Chondrocyte (in vitro differentiated cells): ENCODE measurements around the gene PRKD2. TPM values are rescaled to one million over a fixed set of nuclear protein-coding genes. Genes with fewer than 3 reads are reported as not detected.

Source experiments
- DNase-seq: peaks from one replicate; pipeline ENCODE4 v3.0.0; 2021; ENCODE audit warnings: mixed read lengths, low spot score
- H3K27ac Mint-ChIP-seq: one replicate; pipeline ENCODE4 v1.8.0; 2021; ENCODE audit warnings: mild to moderate bottlenecking, moderate library complexity, mixed read lengths; ENCODE audit not compliant: unreplicated experiment
- H3K27me3 Mint-ChIP-seq: 2 replicates; pipeline ENCODE4 v1.8.0; 2021; ENCODE audit warnings: low read depth, mixed read lengths
- H3K36me3 Mint-ChIP-seq: 2 replicates; pipeline ENCODE4 v1.8.0; 2021; ENCODE audit warnings: low read depth, mixed read lengths
- H3K4me1 Mint-ChIP-seq: 2 replicates; pipeline ENCODE4 v1.8.0; 2021; ENCODE audit warnings: low read depth, mild to moderate bottlenecking, mixed read lengths
- H3K4me3 Mint-ChIP-seq: one replicate; pipeline ENCODE4 v1.8.0; 2021; ENCODE audit warnings: mild to moderate bottlenecking, moderate library complexity, mixed read lengths; ENCODE audit not compliant: unreplicated experiment
- H3K9me3 Mint-ChIP-seq: 2 replicates; pipeline ENCODE4 v1.8.0; 2021; ENCODE audit warnings: low read depth, mixed read lengths
- microRNA-seq: library from miRNA; unstranded; fragments of <30 nt; microRNA quantifications from one replicate; pipeline ENCODE4 v1.2.0, GENCODE V29; 2020; ENCODE audit warnings: borderline number of aligned reads
- total RNA-seq: library from RNA; stranded (reverse); gene quantifications from 3 replicates; pipeline ENCODE4 v1.2.1, GENCODE V29; 2021
- TF ChIP-seq, protein P1 (sequence below): fragments of 200-600 bp; sonication (generic); IDR thresholded peaks from 2 replicates; pipeline ENCODE4 v1.5.0; 2021; ENCODE audit warnings: antibody characterized with exemption, mild to moderate bottlenecking, moderate library complexity

Gene PRKD2
- total RNA-seq, 1 donor from 2014 or later = 23.3 TPM

GRCh38 chr19:46624958-46625661 is 91.8 kb downstream of the PRKD2 start, which contains the start of gene PTGIR:
Gene PTGIR, minus strand, starts transcription at chr19:46625089. Its CDS starts 864 bp downstream, at chr19:46624225.
- Mint-ChIP-seq H3K27ac (peak within 1 kb of the TSS; percentile 96), H3K4me3 (peak within 1 kb of the TSS; percentile 65), H3K4me1 (peaks cover 43% of the 10 kb centered on the region), H3K27me3 (no peaks in the 10 kb centered on the region), H3K36me3 (no peaks in the 10 kb centered on the region), H3K9me3 (no peaks in the 10 kb centered on the region)
- TF ChIP-seq, protein P1, sequence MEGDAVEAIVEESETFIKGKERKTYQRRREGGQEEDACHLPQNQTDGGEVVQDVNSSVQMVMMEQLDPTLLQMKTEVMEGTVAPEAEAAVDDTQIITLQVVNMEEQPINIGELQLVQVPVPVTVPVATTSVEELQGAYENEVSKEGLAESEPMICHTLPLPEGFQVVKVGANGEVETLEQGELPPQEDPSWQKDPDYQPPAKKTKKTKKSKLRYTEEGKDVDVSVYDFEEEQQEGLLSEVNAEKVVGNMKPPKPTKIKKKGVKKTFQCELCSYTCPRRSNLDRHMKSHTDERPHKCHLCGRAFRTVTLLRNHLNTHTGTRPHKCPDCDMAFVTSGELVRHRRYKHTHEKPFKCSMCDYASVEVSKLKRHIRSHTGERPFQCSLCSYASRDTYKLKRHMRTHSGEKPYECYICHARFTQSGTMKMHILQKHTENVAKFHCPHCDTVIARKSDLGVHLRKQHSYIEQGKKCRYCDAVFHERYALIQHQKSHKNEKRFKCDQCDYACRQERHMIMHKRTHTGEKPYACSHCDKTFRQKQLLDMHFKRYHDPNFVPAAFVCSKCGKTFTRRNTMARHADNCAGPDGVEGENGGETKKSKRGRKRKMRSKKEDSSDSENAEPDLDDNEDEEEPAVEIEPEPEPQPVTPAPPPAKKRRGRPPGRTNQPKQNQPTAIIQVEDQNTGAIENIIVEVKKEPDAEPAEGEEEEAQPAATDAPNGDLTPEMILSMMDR = peak; percentile 25
- no peak for DNase-seq

Small RNAs within 50 kb of the gene (microRNA-seq; reads per million reads assigned to microRNA genes)
- 10.5 reads per million, percentile 23 among the genes with 10 or more reads in this experiment for gene MIR320E

Other genes with a start within 250 kb of the PRKD2 start
- 10.1 to 16.1 TPM (median 10.1 TPM) in 3 replicates for gene PNMA8A, start 245.6 kb downstream of the PRKD2 start, total RNA-seq
- 2.2 to 5.5 TPM (median 2.5 TPM) in 3 replicates for gene PNMA8B, start 221.2 kb downstream of the PRKD2 start, total RNA-seq
- 137 to 148 TPM (median 144 TPM) in 3 replicates for gene CALM3, start 115.8 kb downstream of the PRKD2 start, total RNA-seq
- gene PTGIR, start 92.0 kb downstream of the PRKD2 start, total RNA-seq = 0.80 to 2.4 TPM (median 2.2 TPM) in 3 replicates
- not detected in 3 replicates for gene GNG8, start 80.9 kb downstream of the PRKD2 start, total RNA-seq
- gene DACT3, start 55.9 kb downstream of the PRKD2 start, total RNA-seq = 17.1 to 18.7 TPM (median 18.5 TPM) in 3 replicates
- gene FKRP, start 28.9 kb upstream of the PRKD2 start, total RNA-seq = 25.2 to 27.7 TPM (median 26.6 TPM) in 3 replicates
- 69.8 to 77.3 TPM (median 76.7 TPM) in 3 replicates for gene STRN4, start 29.3 kb upstream of the PRKD2 start, total RNA-seq
- gene SLC1A5, start 71.5 kb upstream of the PRKD2 start, total RNA-seq = 77.3 to 310 TPM (median 304 TPM) in 3 replicates
- gene AP2S1, start 133.7 kb upstream of the PRKD2 start, total RNA-seq = 168 to 189 TPM (median 173 TPM) in 3 replicates
- gene ARHGAP35, start 143.9 kb upstream of the PRKD2 start, total RNA-seq = 60.1 to 70.9 TPM (median 70.2 TPM) in 3 replicates